Natural killer cell (primary cell): ENCODE results near the gene MAPK7. TPM values are rescaled to one million over a fixed set of nuclear protein-coding genes. Genes with fewer than 3 reads are reported as not detected.

Experiments
- ATAC-seq, 3 donors: fragments of 150-1000 bp in 2 of 3; fragments of 200-7000 bp in 1 of 3; cut with Tn5 transposase; 1 replicate in 1 of 3; 2 replicates in 2 of 3; pipeline ENCODE4 v1.10.0; 2021; ENCODE audit warnings: mild to moderate bottlenecking in 2 of 3, moderate library complexity in 2 of 3
- DNase-seq, 2 donors: peaks; one replicate each; pipeline versions ENCODE4 v3.0.0 to v3.0.0-alpha.2; 2013 to 2021; ENCODE audit warnings: mixed read lengths in 1 of 2
- H3K27ac ChIP-seq: one replicate; pipeline ENCODE4 v1.5.1; 2013; ENCODE audit warnings: mild to moderate bottlenecking, low read length
- H3K27me3 ChIP-seq: one replicate; pipeline ENCODE4 v1.6.1; 2013; ENCODE audit warnings: low read length; ENCODE audit not compliant: control insufficient read depth, insufficient read depth
- H3K36me3 ChIP-seq: one replicate; pipeline ENCODE4 v1.6.1; 2013; ENCODE audit warnings: low read length; ENCODE audit not compliant: control insufficient read depth, insufficient read depth
- H3K4me1 ChIP-seq: one replicate; pipeline ENCODE4 v1.6.1; 2013; ENCODE audit warnings: low read length; ENCODE audit not compliant: control insufficient read depth, insufficient read depth
- H3K4me3 ChIP-seq: one replicate; pipeline ENCODE4 v1.5.1; 2013; ENCODE audit warnings: low read length
- H3K9me3 ChIP-seq: one replicate; pipeline ENCODE4 v1.6.1; 2013; ENCODE audit warnings: low read length; ENCODE audit not compliant: control insufficient read depth, insufficient read depth
- H3K27ac Mint-ChIP-seq, 2 donors: one replicate each; pipeline ENCODE4 v1.8.0; 2022; ENCODE audit warnings: mild to moderate bottlenecking in 2 of 2, mixed read lengths in 2 of 2, moderate library complexity in 1 of 2
- H3K27me3 Mint-ChIP-seq, 2 donors: one replicate each; pipeline ENCODE4 v1.8.0; 2022; ENCODE audit warnings: low read depth in 2 of 2, mixed read lengths in 2 of 2
- H3K36me3 Mint-ChIP-seq: one replicate; pipeline ENCODE4 v1.8.0; 2022; ENCODE audit warnings: mixed read lengths
- H3K4me1 Mint-ChIP-seq, 2 donors: one replicate each; pipeline ENCODE4 v1.8.0; 2022; ENCODE audit warnings: mixed read lengths in 2 of 2
- H3K4me3 Mint-ChIP-seq: one replicate; pipeline ENCODE4 v1.8.0; 2022; ENCODE audit warnings: mild to moderate bottlenecking, moderate library complexity, mixed read lengths
- H3K9me3 Mint-ChIP-seq, 2 donors: one replicate each; pipeline ENCODE4 v1.8.0; 2022; ENCODE audit warnings: mixed read lengths in 2 of 2
- CTCF ChIP-seq: fragments of 200-600 bp; IDR thresholded peaks from one replicate; pipeline ENCODE4 v1.8.0; 2022; ENCODE audit warnings: antibody characterized with exemption
- WGBS: methylation state at CpG from one replicate; pipeline ENCODE4 v1.1.7; 2013; ENCODE audit warnings: missing lambda C conversion rate; ENCODE audit not compliant: insufficient coverage; 5-methylcytosine and 5-hydroxymethylcytosine counted together
- intact Hi-C: fragments of 100-400 bp; cut with micrococcal nuclease; formaldehyde crosslinking; loops from one replicate; pipeline ENCODE4 v1.14.2; 2022
- total RNA-seq, 4 donors: library from RNA; stranded (reverse); fragments of 120-200 nt in 1 of 4; gene quantifications; one replicate each; pipeline versions ENCODE4 v1.2.3 to v1.2.4, GENCODE V29; 2013 to 2022

The MAPK7 gene
- total RNA-seq, 3 donors from 2014 or later (not counting 1 experiment from before 2014, with no cell fraction given), result 39.2 to 63.5 (median 54.1) TPM

- Histone ChIP-seq H3K36me3 (no peaks in the 10 kb centered on the region), H3K4me1 (peaks cover 72% of the 10 kb centered on the region), H3K27ac (no peak overlapping the region), H3K27me3 (no peaks in the 10 kb centered on the region), H3K4me3 (no peak overlapping the region), H3K9me3 (no peaks in the 10 kb centered on the region)
- H3K36me3 Mint-ChIP-seq, result no peaks in the 10 kb centered on the region
- H3K4me3 Mint-ChIP-seq, result peak overlapping the region; percentile 25
- H3K27me3 Mint-ChIP-seq, result no peaks in the 10 kb centered on the region
- 93% methylated on average over 5 of the region's 5 CpGs for WGBS
- intact Hi-C loops, result loop anchor here (5.0 kb wide), 1 partner anchor 133 kb away; no protein-coding TSS in a partner anchor
- no peak for DNase-seq
- no peak for ATAC-seq
- peak overlapping the region in 1 of 2 donors; percentile 16 for H3K27ac Mint-ChIP-seq
- H3K4me1 Mint-ChIP-seq, result peaks cover 65 to 81% of the 10 kb centered on the region in 2 donors
- TF ChIP-seq CTCF, result no peak
- no peaks in the 10 kb centered on the region for H3K9me3 Mint-ChIP-seq
These were observed 4.2 kb upstream of the MAPK7 start for GRCh38 chr17:19374136-19374535.

- intact Hi-C loops, result no loop called here
- Mint-ChIP-seq H3K27ac (no peak overlapping the region), H3K36me3 (no peaks in the 10 kb centered on the region), H3K9me3 (no peaks in the 10 kb centered on the region), H3K27me3 (no peaks in the 10 kb centered on the region), H3K4me3 (peak overlapping the region; percentile 77), H3K4me1 (peaks cover 55 to 78% of the 10 kb centered on the region in 2 donors)
- 100% methylated on average over 1 of the region's 1 CpG for WGBS
- no peak for TF ChIP-seq CTCF
- peaks cover 59% of the 10 kb centered on the region for H3K4me1 ChIP-seq
- H3K36me3 ChIP-seq, result peaks cover 10% of the 10 kb centered on the region
- no peak overlapping the region for H3K4me3 ChIP-seq
- ATAC-seq, result no peak
- no peak overlapping the region for H3K27ac ChIP-seq
- DNase-seq, result no peak
- H3K9me3 ChIP-seq, result no peaks in the 10 kb centered on the region
- no peaks in the 10 kb centered on the region for H3K27me3 ChIP-seq
These were observed 2.6 kb upstream of the MAPK7 start for GRCh38 chr17:19375732-19376131.

GRCh38 chr17:19376811-19377210 is 1.5 kb upstream of the MAPK7 start:
- 79% methylated on average over 2 of the region's 2 CpGs for WGBS
- Mint-ChIP-seq H3K36me3 (no peaks in the 10 kb centered on the region), H3K4me1 (peaks cover 45 to 67% of the 10 kb centered on the region in 2 donors), H3K27ac (peak overlapping the region; percentile 97 to 98), H3K9me3 (no peaks in the 10 kb centered on the region), H3K4me3 (peak overlapping the region; percentile 99), H3K27me3 (no peaks in the 10 kb centered on the region)
- no peak for ATAC-seq
- peaks cover 48% of the 10 kb centered on the region for H3K4me1 ChIP-seq
- H3K36me3 ChIP-seq, result peaks cover 21% of the 10 kb centered on the region
- no peaks in the 10 kb centered on the region for H3K27me3 ChIP-seq
- H3K9me3 ChIP-seq, result no peaks in the 10 kb centered on the region
- intact Hi-C loops, result no loop called here
- TF ChIP-seq CTCF, result no peak
- peak overlapping the region; percentile 99 for H3K4me3 ChIP-seq
- peak in 1 of 2 donors; percentile 39 for DNase-seq
- H3K27ac ChIP-seq, result peak overlapping the region; percentile 91
